ENCODE results near the gene UBE2G2. TPM values are rescaled to one million over a fixed set of nuclear protein-coding genes. Genes with fewer than 3 reads are reported as not detected.
A peak's percentile ranks its signal among the peaks of the same experiment; 100 is the strongest.

The UBE2G2 gene
- total RNA-seq, 4 donors from 2014 or later = 62.5 to 126 (median 91.6) TPM

GRCh38 chr21:44734026-44734745 is 67.4 kb downstream of the UBE2G2 start:
- peak; percentile 41 to 61 for DNase-seq (ENCODE audit: low spot score in 2 of 2)
- H3K27me3 ChIP-seq = peaks cover 23% of the 10 kb centered on the region
- H3K4me3 ChIP-seq = no peak overlapping the region
- H3K4me1 ChIP-seq = no peaks in the 10 kb centered on the region
- no peaks in the 10 kb centered on the region for H3K9me3 ChIP-seq
- TF ChIP-seq CTCF (IDR thresholded peaks at IDR 0.05) = no peak
- 80% methylated on average over 7 of the region's 21 CpGs for WGBS
- no peak overlapping the region for H3K27ac ChIP-seq
- H3K36me3 ChIP-seq = no peaks in the 10 kb centered on the region

GRCh38 chr21:44732956-44733355 is 68.7 kb downstream of the UBE2G2 start:
- Histone ChIP-seq H3K4me3 (no peak overlapping the region), H3K9me3 (no peaks in the 10 kb centered on the region), H3K4me1 (no peaks in the 10 kb centered on the region), H3K27ac (no peak overlapping the region), H3K27me3 (peaks cover 27% of the 10 kb centered on the region), H3K36me3 (no peaks in the 10 kb centered on the region)
- peak; percentile 47 to 64 for DNase-seq (ENCODE audit: low spot score in 2 of 2)
- 91% methylated on average over 4 of the region's 11 CpGs for WGBS
- no peak for TF ChIP-seq CTCF (IDR thresholded peaks at IDR 0.05)
- TF ChIP-seq POLR2AphosphoS5 (IDR thresholded peaks at IDR 0.05) = no peak
- TF ChIP-seq EP300 (IDR thresholded peaks at IDR 0.05) = no peak
- no peak for TF ChIP-seq POLR2A (IDR thresholded peaks at IDR 0.05)

GRCh38 chr21:44732263-44732662 is 69.4 kb downstream of the UBE2G2 start:
- TF ChIP-seq POLR2AphosphoS5 (IDR thresholded peaks at IDR 0.05) (no peak), CTCF (IDR thresholded peaks at IDR 0.05) (no peak), POLR2A (IDR thresholded peaks at IDR 0.05) (no peak), EP300 (IDR thresholded peaks at IDR 0.05) (no peak)
- peaks cover 34% of the 10 kb centered on the region for H3K27me3 ChIP-seq

GRCh38 chr21:44730951-44731579 is 70.6 kb downstream of the UBE2G2 start:
- peaks cover 44% of the 10 kb centered on the region for H3K27me3 ChIP-seq
- 66% methylated on average over 9 of the region's 9 CpGs for WGBS

More at GRCh38 chr21:44732263-44732662, 69.4 kb downstream of the UBE2G2 start:
- Histone ChIP-seq H3K27ac (no peak overlapping the region), H3K9me3 (no peaks in the 10 kb centered on the region), H3K4me1 (no peaks in the 10 kb centered on the region), H3K36me3 (no peaks in the 10 kb centered on the region), H3K4me3 (no peak overlapping the region)
- 90% methylated on average over 10 of the region's 10 CpGs for WGBS
- peak; percentile 28 to 53 for DNase-seq (ENCODE audit: low spot score in 2 of 2)

More at GRCh38 chr21:44730951-44731579, 70.6 kb downstream of the UBE2G2 start:
- H3K4me1 ChIP-seq = no peaks in the 10 kb centered on the region
- H3K9me3 ChIP-seq = no peaks in the 10 kb centered on the region
- H3K4me3 ChIP-seq = no peak overlapping the region
- TF ChIP-seq POLR2AphosphoS5 (IDR thresholded peaks at IDR 0.05) (no peak), CTCF (IDR thresholded peaks at IDR 0.05) (no peak), EP300 (IDR thresholded peaks at IDR 0.05) (no peak), POLR2A (IDR thresholded peaks at IDR 0.05) (no peak)
- DNase-seq (ENCODE audit: low spot score in 2 of 2) = peak in 1 of 2 donors; percentile 37
- H3K27ac ChIP-seq = no peak overlapping the region
- no peaks in the 10 kb centered on the region for H3K36me3 ChIP-seq
